Skeletal muscle satellite cell (primary cell): ENCODE data around the gene DRAXIN.

ENCODE experiments used
- H3K27me3 ChIP-seq: 2 replicates; pipeline ENCODE4 v1.7.0; 2013; ENCODE audit warnings: low read length; ENCODE audit not compliant: control insufficient read depth, insufficient read depth
- H3K36me3 ChIP-seq: 2 replicates; pipeline ENCODE4 v1.7.0; 2013; ENCODE audit warnings: mild to moderate bottlenecking, control low read depth, low read length; ENCODE audit not compliant: insufficient read depth
- H3K4me1 ChIP-seq: 2 replicates; pipeline ENCODE4 v1.7.0; 2013; ENCODE audit warnings: low read length; ENCODE audit not compliant: control insufficient read depth, insufficient read depth
- H3K4me2 ChIP-seq: 2 replicates; pipeline ENCODE4 v1.7.0; 2013; ENCODE audit warnings: mild to moderate bottlenecking, low read length
- H3K4me3 ChIP-seq: 2 replicates; pipeline ENCODE4 v1.7.0; 2013; ENCODE audit warnings: low read length
- H3K9ac ChIP-seq: 2 replicates; pipeline ENCODE4 v1.7.0; 2013; ENCODE audit warnings: mild to moderate bottlenecking, low read depth, low read length, moderate library complexity
- H3K9me3 ChIP-seq: replicated peaks from 2 replicates; pipeline ENCODE4 v1.7.0; 2013; ENCODE audit warnings: mild to moderate bottlenecking, control low read depth, low read length

Gene DRAXIN

DNA sequence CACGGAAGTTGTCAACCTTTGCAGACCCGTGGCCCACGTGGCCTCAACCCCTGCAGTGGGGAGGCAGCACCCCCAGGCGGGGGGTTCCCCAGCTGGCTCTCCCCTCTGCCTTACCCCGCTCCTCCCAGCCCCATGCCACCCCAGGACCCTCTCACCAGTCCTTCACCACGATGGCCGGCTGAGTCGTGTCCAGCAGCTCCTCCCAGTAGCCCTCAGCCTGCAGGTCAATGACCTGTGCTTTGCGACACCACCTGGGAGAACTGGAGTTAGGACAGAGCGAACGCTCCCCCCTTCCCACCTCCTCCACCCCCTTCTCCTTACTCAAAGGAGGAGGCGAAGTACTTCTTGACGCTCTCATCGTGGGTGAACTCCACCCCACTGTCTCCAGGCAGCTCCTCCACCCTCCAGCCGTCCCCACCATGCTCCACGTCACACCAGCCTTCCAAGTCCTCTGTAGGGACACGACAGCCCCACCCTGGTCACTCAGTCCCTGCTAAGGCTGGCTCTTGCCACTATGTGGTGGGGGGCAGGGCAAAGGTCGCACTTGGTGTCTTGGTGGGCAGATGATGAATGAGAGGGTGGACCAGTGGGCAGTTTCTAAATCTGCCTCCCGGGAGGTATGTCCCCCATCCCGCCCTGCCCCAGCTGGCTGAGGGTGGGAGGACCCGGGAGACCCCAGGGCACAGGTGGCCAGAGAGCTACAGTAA, 41.7 kb upstream of the DRAXIN start:
- H3K4me3 ChIP-seq = no peak overlapping the region

DNA sequence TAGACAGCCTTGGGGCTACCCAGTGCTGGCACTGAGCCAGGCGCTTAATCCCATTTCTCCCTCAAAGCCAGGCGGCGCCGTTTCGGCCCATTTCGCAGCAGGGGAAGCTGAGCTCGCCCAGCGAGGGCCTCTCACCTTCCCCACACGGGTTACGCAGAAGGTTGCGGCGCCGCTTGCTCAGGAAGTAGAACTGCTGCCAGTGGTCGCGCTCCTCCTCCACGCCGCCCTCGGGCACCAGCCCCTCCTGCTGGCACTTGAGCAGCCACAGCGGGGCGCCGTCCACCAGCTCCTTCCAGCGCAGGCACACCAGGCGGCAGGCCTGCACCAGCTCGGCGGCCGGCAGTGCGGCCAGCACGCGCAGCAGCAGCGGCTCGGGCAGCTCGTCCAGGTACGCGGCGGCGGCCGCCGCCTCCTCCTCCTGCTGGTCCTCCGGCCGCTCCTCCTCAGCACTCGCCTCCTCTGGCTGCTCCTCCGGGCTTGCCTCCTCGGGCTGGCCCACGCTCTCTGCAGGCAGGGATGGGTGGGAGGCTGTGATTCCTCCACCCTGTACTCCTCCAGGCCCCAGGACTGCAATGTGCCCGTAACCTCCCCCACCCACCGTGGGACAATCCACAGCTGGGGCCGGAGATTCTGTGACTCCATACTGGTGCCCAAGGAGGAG, 41.0 kb upstream of the DRAXIN start:
- Histone ChIP-seq H3K9ac (no peak overlapping the region), H3K4me3 (peak overlapping the region; percentile 20), H3K27me3 (peaks cover 33% of the 10 kb centered on the region)

More for the DNA sequence above, 41.7 kb upstream of the DRAXIN start:
- Histone ChIP-seq H3K27me3 (peaks cover 33% of the 10 kb centered on the region), H3K36me3 (no peaks in the 10 kb centered on the region), H3K9me3 (no peaks in the 10 kb centered on the region), H3K9ac (no peak overlapping the region), H3K4me1 (peaks cover 4% of the 10 kb centered on the region), H3K4me2 (peak overlapping the region; percentile 65)

DNA sequence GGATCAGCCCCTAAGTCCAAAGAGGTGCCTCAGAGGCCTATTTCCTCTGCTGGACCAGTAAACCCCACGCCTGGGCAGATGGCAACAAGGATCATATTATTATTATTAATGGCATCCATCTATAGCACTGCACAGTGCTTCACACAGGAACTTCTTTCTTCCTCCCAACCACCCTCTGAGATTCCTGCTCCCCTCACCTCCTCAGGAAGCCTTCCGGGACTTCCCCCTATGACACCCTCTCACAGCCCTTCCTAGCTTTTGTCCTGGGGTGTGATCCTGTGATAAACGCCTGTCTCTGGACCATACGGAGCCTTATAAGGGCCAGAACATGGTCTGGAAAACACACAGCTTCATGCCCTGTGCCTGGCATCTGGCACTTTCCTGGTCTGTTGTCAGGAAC, 40.5 kb upstream of the DRAXIN start:
- H3K9ac ChIP-seq = no peak overlapping the region
- peak overlapping the region; percentile 65 for H3K4me2 ChIP-seq
- no peaks in the 10 kb centered on the region for H3K9me3 ChIP-seq
- no peaks in the 10 kb centered on the region for H3K36me3 ChIP-seq
- no peak overlapping the region for H3K4me3 ChIP-seq
- peaks cover 31% of the 10 kb centered on the region for H3K27me3 ChIP-seq
- peaks cover 7% of the 10 kb centered on the region for H3K4me1 ChIP-seq

More for the DNA sequence above, 41.0 kb upstream of the DRAXIN start:
- H3K36me3 ChIP-seq = no peaks in the 10 kb centered on the region
- no peaks in the 10 kb centered on the region for H3K9me3 ChIP-seq
- peak overlapping the region; percentile 65 for H3K4me2 ChIP-seq
- peaks cover 7% of the 10 kb centered on the region for H3K4me1 ChIP-seq

DNA sequence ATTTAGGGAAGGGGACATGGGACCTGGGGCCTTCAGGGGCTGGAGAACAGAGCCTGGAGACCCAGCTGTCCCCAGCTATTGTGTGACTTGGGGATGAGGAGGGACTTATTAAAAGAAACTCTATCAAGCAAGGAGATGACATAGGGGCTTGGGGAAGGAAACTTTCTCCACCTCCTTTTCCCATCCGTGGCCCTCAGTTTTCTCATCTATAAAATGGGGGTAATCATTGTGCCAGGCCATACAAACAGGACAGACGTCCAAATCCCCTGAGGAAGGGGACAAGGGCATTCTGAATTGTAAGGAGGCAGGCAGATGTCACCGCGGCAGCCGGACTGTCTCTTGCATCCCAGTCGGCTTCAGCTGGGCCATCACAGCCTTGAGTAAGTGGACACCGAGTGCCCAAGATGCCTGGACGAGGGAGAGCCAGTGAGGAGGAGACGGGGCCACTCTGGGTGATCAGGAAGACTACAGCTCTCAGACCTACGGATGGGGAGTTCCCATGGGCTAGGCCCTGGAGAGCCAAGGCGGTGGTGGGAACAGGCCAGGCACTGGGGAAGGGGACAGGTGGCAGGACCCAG, 39.2 kb upstream of the DRAXIN start:
- Histone ChIP-seq H3K27me3 (peaks cover 24% of the 10 kb centered on the region), H3K36me3 (no peaks in the 10 kb centered on the region)

DNA sequence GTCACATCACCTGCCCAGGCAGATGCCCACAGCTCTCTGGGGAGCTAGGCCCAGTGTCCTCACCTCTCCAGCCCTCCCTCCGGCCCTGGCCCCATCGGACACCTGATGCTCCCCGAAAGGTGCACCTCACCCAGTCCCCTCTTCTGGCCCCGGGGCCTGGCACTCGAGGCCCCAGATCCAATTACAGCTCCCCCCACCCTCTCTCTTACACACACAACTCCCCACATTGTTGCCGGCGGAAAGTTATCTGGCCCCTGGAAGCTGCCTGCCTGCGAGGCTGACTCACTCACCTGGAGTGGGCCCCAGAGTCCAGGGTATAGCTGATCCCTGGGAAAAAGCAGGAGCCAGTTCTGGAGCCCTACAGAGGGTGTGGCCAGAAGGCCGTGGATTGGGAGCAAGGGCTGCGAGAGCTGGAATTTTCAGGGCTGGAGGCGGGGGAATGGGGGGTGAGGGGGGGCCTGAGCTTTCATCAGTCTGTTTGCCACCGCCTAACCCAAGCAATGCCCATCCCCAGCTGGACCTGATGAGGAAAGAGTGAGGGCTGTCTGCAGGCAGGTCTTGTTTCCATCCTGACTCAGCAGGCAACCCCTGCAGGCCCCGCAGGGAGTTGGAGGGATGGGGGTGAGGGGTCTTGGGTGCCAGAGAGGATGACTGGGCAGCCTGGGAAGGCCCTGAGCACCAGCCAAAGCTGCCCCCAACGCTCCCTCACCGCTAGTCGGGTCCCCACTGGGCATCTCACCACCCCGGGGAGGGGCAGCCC, 38.2 kb upstream of the DRAXIN start:
- Histone ChIP-seq H3K27me3 (peaks cover 21% of the 10 kb centered on the region), H3K4me3 (no peak overlapping the region), H3K4me1 (peaks cover 7% of the 10 kb centered on the region), H3K9ac (no peak overlapping the region), H3K4me2 (no peak overlapping the region), H3K9me3 (no peaks in the 10 kb centered on the region), H3K36me3 (no peaks in the 10 kb centered on the region)

More for the DNA sequence above, 39.2 kb upstream of the DRAXIN start:
- Histone ChIP-seq H3K4me3 (no peak overlapping the region), H3K9ac (no peak overlapping the region), H3K9me3 (no peaks in the 10 kb centered on the region), H3K4me1 (peaks cover 7% of the 10 kb centered on the region), H3K4me2 (no peak overlapping the region)

DNA sequence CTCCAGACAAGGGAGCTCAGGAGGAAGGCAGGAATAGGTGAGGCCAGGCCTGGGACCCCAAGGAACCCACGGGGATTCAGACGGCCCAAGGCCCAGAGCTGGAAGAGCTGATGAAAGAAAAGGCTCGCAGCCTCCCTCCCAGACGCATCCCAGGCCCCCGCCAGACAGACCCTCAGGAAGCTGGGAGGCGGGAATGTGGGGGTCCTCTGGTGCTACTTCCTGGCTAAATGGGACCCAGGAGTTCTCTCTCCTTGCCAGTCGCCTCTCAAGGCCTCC, 37.7 kb upstream of the DRAXIN start:
- Histone ChIP-seq H3K36me3 (no peaks in the 10 kb centered on the region), H3K9ac (no peak overlapping the region), H3K4me2 (no peak overlapping the region), H3K9me3 (no peaks in the 10 kb centered on the region), H3K4me1 (peaks cover 7% of the 10 kb centered on the region), H3K4me3 (no peak overlapping the region), H3K27me3 (peaks cover 17% of the 10 kb centered on the region)

DNA sequence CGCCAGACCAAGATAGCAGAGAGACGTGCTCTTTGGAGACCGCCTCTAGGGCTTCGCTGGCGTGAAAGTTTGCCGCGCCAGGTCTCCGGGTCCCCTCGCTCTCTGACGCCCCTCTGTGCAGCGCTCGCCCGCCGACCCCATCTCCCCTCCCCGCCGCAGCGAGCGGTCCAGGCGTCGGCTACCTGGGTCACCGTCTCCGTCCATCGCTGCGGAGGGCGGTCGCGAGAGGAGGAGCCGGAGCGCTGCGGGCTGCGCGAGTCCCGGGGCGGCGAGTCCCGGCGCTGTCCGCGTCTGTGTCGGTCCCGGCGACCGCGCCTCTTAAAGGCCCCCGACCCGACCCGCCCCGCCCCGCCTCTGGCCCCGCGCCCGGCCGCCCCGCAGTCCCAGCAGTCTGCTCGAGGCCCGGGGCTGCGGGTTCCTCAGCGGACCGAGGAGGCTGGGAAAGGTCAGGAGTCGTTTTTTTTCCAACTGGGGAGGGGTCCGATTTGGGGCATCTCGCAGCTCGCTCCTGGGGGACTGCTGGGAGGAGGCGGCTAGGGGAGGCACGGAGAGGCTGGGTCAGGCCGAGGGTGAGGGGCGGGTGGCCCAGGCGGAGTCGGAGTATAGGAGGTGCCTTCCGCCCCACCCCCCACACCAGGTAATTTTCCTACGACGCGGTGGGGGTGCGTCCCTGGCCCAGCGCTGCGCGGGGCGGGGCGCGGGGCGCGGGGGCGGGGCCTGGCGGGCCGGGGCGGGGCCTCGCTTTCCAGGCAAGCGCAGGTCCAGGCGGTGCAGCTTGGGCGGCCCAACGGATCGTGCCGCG, 37.2 kb upstream of the DRAXIN start, which contains the start of the genes FBXO2 and FBXO44:
Gene FBXO2 (minus strand): TSS at position 293 of the 802 bp plus-strand sequence. CDS start 89 bp downstream, at position 204.
Gene FBXO44 (plus strand): TSS at position 741 of the 802 bp plus-strand sequence. CDS start 959 bp downstream, outside the sequence.
- Histone ChIP-seq H3K4me3 (peak within 1 kb of the TSS; percentile 73), H3K4me2 (peak within 1 kb of the TSS; percentile 98), H3K4me1 (peaks cover 7% of the 10 kb centered on the region), H3K27me3 (peaks cover 15% of the 10 kb centered on the region), H3K9me3 (no peaks in the 10 kb centered on the region), H3K9ac (peak within 1 kb of the TSS; percentile 41), H3K36me3 (no peaks in the 10 kb centered on the region)

DNA sequence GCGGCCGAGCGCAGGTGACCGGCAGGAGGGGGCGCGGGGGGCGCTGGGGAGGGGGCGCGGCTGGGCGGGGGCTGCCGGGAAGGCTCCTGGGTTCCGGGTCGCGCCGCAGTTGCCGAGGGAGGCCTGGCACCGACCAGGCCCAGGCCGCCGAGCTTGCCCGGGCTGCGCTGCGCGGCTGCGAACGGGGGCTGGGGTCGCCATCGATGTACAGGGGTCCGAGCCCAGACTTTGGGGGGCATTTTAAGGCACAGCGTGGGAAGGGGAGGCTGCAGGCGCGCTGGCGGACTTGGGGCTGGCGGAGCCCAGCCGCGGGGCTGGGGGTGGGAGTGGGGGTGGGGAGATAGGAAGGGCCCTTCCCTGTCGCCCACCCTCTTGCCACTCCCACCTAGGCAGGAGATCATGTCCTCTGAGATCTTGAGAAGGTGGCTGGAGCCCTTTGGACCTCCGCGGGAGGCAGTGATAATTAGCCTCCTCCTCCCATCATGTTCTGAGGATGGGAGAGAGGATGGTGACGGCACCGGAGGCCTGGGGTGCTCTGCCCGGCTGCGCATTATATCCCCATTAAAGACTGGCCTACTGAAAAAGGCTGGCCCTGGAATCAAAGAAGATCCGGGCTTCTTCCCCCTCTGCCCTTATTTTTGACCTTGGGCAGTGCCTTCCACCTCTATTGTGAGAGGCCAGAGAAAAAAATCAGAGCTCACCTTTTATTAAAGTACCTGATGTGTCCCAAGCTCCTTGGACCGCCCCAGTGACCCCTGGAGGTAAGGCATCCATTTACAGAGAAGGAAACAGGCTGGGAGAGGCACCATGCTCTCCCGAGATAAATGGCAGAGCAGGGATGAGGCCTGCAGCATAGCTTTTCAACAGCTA, 36.3 kb upstream of the DRAXIN start:
- Histone ChIP-seq H3K36me3 (no peaks in the 10 kb centered on the region), H3K4me3 (peak overlapping the region; percentile 73), H3K4me2 (peak overlapping the region; percentile 82), H3K27me3 (peaks cover 7% of the 10 kb centered on the region), H3K4me1 (peaks cover 6% of the 10 kb centered on the region), H3K9me3 (no peaks in the 10 kb centered on the region), H3K9ac (peak overlapping the region; percentile 41)

DNA sequence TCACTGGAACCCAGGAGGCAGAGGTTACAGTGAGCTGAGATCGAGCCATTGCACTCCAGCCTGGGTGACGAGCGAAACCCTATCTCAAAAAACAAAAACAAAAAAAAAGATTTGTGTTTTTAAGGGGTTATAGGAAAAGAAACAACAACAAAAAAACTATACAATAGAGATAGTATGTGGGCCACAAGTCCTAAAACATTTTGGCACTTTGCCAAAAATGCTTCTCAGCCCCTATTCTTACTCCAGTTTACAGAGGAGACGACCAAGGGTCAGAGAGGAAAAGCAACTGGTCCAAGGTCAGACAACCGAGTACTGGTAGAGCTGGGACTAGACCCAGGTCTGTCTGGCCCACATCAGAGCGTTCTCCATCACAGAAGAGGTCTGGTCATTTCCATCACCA, 33.9 kb upstream of the DRAXIN start:
- Histone ChIP-seq H3K4me2 (no peak overlapping the region), H3K36me3 (no peaks in the 10 kb centered on the region), H3K27me3 (no peaks in the 10 kb centered on the region), H3K4me1 (peaks cover 3% of the 10 kb centered on the region), H3K9ac (no peak overlapping the region), H3K4me3 (no peak overlapping the region), H3K9me3 (no peaks in the 10 kb centered on the region)

DNA sequence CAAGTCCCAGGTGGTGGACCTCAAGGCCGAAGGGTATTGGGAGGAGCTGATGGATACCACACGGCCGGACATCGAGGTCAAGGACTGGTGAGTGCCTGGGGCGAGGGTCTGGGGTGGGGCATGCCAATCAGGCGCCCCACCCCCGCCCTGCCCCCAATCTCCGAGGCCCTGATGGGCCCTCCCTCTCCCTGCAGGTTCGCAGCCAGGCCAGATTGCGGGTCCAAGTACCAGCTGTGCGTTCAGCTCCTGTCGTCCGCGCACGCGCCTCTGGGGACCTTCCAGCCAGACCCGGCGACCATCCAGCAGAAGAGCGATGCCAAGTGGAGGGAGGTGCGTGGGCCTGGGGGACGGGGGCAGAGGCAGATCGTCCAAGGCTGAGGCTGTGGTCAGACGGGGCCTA, 33.0 kb upstream of the DRAXIN start:
- no peaks in the 10 kb centered on the region for H3K27me3 ChIP-seq
- no peaks in the 10 kb centered on the region for H3K9me3 ChIP-seq
- no peak overlapping the region for H3K4me2 ChIP-seq
- peaks cover 3% of the 10 kb centered on the region for H3K4me1 ChIP-seq
- no peaks in the 10 kb centered on the region for H3K36me3 ChIP-seq
- H3K4me3 ChIP-seq = no peak overlapping the region
- H3K9ac ChIP-seq = no peak overlapping the region
